Endometrium (tissue), 2 donors: Measurements from ENCODE around the gene CRX.
"Not testable (repeated sequence)": the region's sequence is repeated elsewhere in the genome, so short reads cannot be mapped to it uniquely, and the experiment has no call there.

Source experiments
- FAIRE-seq: peaks from 2 replicates; lab custom pipeline; 2012; peaks lifted over from hg19 to GRCh38; lab: Jason Lieb, UNC
- donor health status: control.
- donor health status: control.

CRX gene

GRCh38 chr19:47821460-47822020 is at the start of gene CRX:
TSS of gene CRX (plus strand) at chr19:47821937. CDS start at chr19:47834444, 12,507 bp downstream.
- FAIRE-seq, result no peak

- FAIRE-seq, result no peak
Measured at GRCh38 chr19:47776568-47776967, 45.2 kb upstream of the CRX start.

GRCh38 chr19:47777245-47778048 is 44.3 kb upstream of the CRX start:
- FAIRE-seq, result not testable (repeated sequence)

- FAIRE-seq, result no peak
Measured at GRCh38 chr19:47778049-47778953, 43.4 kb upstream of the CRX start, which contains the start of gene SELENOW. TSS of gene SELENOW (plus strand) at chr19:47778703. CDS start at chr19:47778786, 83 bp downstream.

- no peak for FAIRE-seq
Measured at GRCh38 chr19:47778954-47779351, 42.8 kb upstream of the CRX start.

- FAIRE-seq, result no peak
Measured at GRCh38 chr19:47779524-47780214, 42.1 kb upstream of the CRX start.

- FAIRE-seq, result no peak
Measured at GRCh38 chr19:47780215-47780551, 41.6 kb upstream of the CRX start.

GRCh38 chr19:47781590-47782262 is 40.0 kb upstream of the CRX start:
- FAIRE-seq, result no peak

- no peak for FAIRE-seq
Measured at GRCh38 chr19:47786566-47786965, 35.2 kb upstream of the CRX start.

- not testable (repeated sequence) for FAIRE-seq
Measured at GRCh38 chr19:47787307-47787706, 34.4 kb upstream of the CRX start.

GRCh38 chr19:47789811-47790210 is 31.9 kb upstream of the CRX start:
- FAIRE-seq, result not testable (repeated sequence)

- FAIRE-seq, result no peak
Measured at GRCh38 chr19:47790398-47790814, 31.3 kb upstream of the CRX start.

GRCh38 chr19:47792616-47793015 is 29.1 kb upstream of the CRX start:
- FAIRE-seq, result no peak

- FAIRE-seq, result no peak
Measured at GRCh38 chr19:47794526-47794925, 27.2 kb upstream of the CRX start.

- FAIRE-seq, result no peak
Measured at GRCh38 chr19:47796785-47797184, 25.0 kb upstream of the CRX start.

GRCh38 chr19:47797996-47798903 is 23.5 kb upstream of the CRX start:
- no peak for FAIRE-seq

GRCh38 chr19:47798904-47799266 is 22.9 kb upstream of the CRX start:
- FAIRE-seq, result no peak

- no peak for FAIRE-seq
Measured at GRCh38 chr19:47801270-47801669, 20.5 kb upstream of the CRX start.

- no peak for FAIRE-seq
Measured at GRCh38 chr19:47802521-47803043, 19.2 kb upstream of the CRX start.

GRCh38 chr19:47803148-47803547 is 18.6 kb upstream of the CRX start:
- not testable (repeated sequence) for FAIRE-seq
